Natural killer cell (primary cell): ENCODE data around the gene TRIM27. TPM values are rescaled to one million over a fixed set of nuclear protein-coding genes. Genes with fewer than 3 reads are reported as not detected.
A peak's percentile ranks its signal among the peaks of the same experiment; 100 is the strongest.
"Not testable (repeated sequence)": the region's sequence is repeated elsewhere in the genome, so short reads cannot be mapped to it uniquely, and the experiment has no call there.

Experiments
- ATAC-seq, 3 donors: fragments of 150-1000 bp in 2 of 3; fragments of 200-7000 bp in 1 of 3; cut with Tn5 transposase; 1 replicate in 1 of 3; 2 replicates in 2 of 3; pipeline ENCODE4 v1.10.0; 2021; ENCODE audit warnings: mild to moderate bottlenecking in 2 of 3, moderate library complexity in 2 of 3
- DNase-seq, 2 donors: peaks; one replicate each; pipeline versions ENCODE4 v3.0.0 to v3.0.0-alpha.2; 2013 to 2021; ENCODE audit warnings: mixed read lengths in 1 of 2
- H3K27ac ChIP-seq: one replicate; pipeline ENCODE4 v1.5.1; 2013; ENCODE audit warnings: mild to moderate bottlenecking, low read length
- H3K27me3 ChIP-seq: one replicate; pipeline ENCODE4 v1.6.1; 2013; ENCODE audit warnings: low read length; ENCODE audit not compliant: control insufficient read depth, insufficient read depth
- H3K36me3 ChIP-seq: one replicate; pipeline ENCODE4 v1.6.1; 2013; ENCODE audit warnings: low read length; ENCODE audit not compliant: control insufficient read depth, insufficient read depth
- H3K4me1 ChIP-seq: one replicate; pipeline ENCODE4 v1.6.1; 2013; ENCODE audit warnings: low read length; ENCODE audit not compliant: control insufficient read depth, insufficient read depth
- H3K4me3 ChIP-seq: one replicate; pipeline ENCODE4 v1.5.1; 2013; ENCODE audit warnings: low read length
- H3K9me3 ChIP-seq: one replicate; pipeline ENCODE4 v1.6.1; 2013; ENCODE audit warnings: low read length; ENCODE audit not compliant: control insufficient read depth, insufficient read depth
- H3K27ac Mint-ChIP-seq, 2 donors: one replicate each; pipeline ENCODE4 v1.8.0; 2022; ENCODE audit warnings: mild to moderate bottlenecking in 2 of 2, mixed read lengths in 2 of 2, moderate library complexity in 1 of 2
- H3K27me3 Mint-ChIP-seq, 2 donors: one replicate each; pipeline ENCODE4 v1.8.0; 2022; ENCODE audit warnings: low read depth in 2 of 2, mixed read lengths in 2 of 2
- H3K36me3 Mint-ChIP-seq: one replicate; pipeline ENCODE4 v1.8.0; 2022; ENCODE audit warnings: mixed read lengths
- H3K4me1 Mint-ChIP-seq, 2 donors: one replicate each; pipeline ENCODE4 v1.8.0; 2022; ENCODE audit warnings: mixed read lengths in 2 of 2
- H3K4me3 Mint-ChIP-seq: one replicate; pipeline ENCODE4 v1.8.0; 2022; ENCODE audit warnings: mild to moderate bottlenecking, moderate library complexity, mixed read lengths
- H3K9me3 Mint-ChIP-seq, 2 donors: one replicate each; pipeline ENCODE4 v1.8.0; 2022; ENCODE audit warnings: mixed read lengths in 2 of 2
- CTCF ChIP-seq: fragments of 200-600 bp; IDR thresholded peaks from one replicate; pipeline ENCODE4 v1.8.0; 2022; ENCODE audit warnings: antibody characterized with exemption
- WGBS: methylation state at CpG from one replicate; pipeline ENCODE4 v1.1.7; 2013; ENCODE audit warnings: missing lambda C conversion rate; ENCODE audit not compliant: insufficient coverage; 5-methylcytosine and 5-hydroxymethylcytosine counted together
- intact Hi-C: fragments of 100-400 bp; cut with micrococcal nuclease; formaldehyde crosslinking; loops from one replicate; pipeline ENCODE4 v1.14.2; 2022
- total RNA-seq, 4 donors: library from RNA; stranded (reverse); fragments of 120-200 nt in 1 of 4; gene quantifications; one replicate each; pipeline versions ENCODE4 v1.2.3 to v1.2.4, GENCODE V29; 2013 to 2022

TRIM27 gene
- total RNA-seq, 3 donors from 2014 or later (not counting 1 experiment from before 2014, with no cell fraction given) = 19.3 to 33.6 (median 25.1) TPM

GRCh38 chr6:28940294-28940857 lies 16.6 kb upstream of the TRIM27 start:
- H3K27me3 ChIP-seq = no peaks in the 10 kb centered on the region
- Mint-ChIP-seq H3K9me3 (no peaks in the 10 kb centered on the region), H3K36me3 (peaks cover 8% of the 10 kb centered on the region), H3K27me3 (peaks cover 0 to 7% of the 10 kb centered on the region in 2 donors), H3K27ac (peak overlapping the region; percentile 96 to 98), H3K4me1 (peaks cover 48 to 51% of the 10 kb centered on the region in 2 donors), H3K4me3 (peak overlapping the region; percentile 99)
- TF ChIP-seq CTCF = no peak
- 2% methylated on average over 16 of the region's 17 CpGs for WGBS
- ATAC-seq (peak in 2 of 3 donors; percentile 13), DNase-seq (peak in 1 of 2 donors; percentile 32)
- intact Hi-C loops = loop anchor here (1.0 to 5.0 kb wide), 5 partner anchors 16 to 1462 kb away; a partner anchor contains a TSS
- no peaks in the 10 kb centered on the region for H3K36me3 ChIP-seq
- peaks cover 35% of the 10 kb centered on the region for H3K4me1 ChIP-seq
- peak overlapping the region; percentile 85 for H3K27ac ChIP-seq
- H3K9me3 ChIP-seq = no peaks in the 10 kb centered on the region
- H3K4me3 ChIP-seq = peak overlapping the region; percentile 61

GRCh38 chr6:28933069-28933468 lies 9.3 kb upstream of the TRIM27 start:
- Histone ChIP-seq H3K27ac (no peak overlapping the region), H3K4me3 (no peak overlapping the region), H3K9me3 (no peaks in the 10 kb centered on the region), H3K36me3 (no peaks in the 10 kb centered on the region), H3K4me1 (no peaks in the 10 kb centered on the region), H3K27me3 (peaks cover 2% of the 10 kb centered on the region)
- no peak overlapping the region for H3K27ac Mint-ChIP-seq
- ATAC-seq (no peak), DNase-seq (no peak)
- H3K4me3 Mint-ChIP-seq = no peak overlapping the region
- peaks cover 14 to 15% of the 10 kb centered on the region in 2 donors for H3K27me3 Mint-ChIP-seq
- no peaks in the 10 kb centered on the region for H3K9me3 Mint-ChIP-seq
- TF ChIP-seq CTCF = no peak
- H3K4me1 Mint-ChIP-seq = no peaks in the 10 kb centered on the region
- WGBS = 92% methylated on average over 7 of the region's 7 CpGs
- intact Hi-C loops = no loop called here
- H3K36me3 Mint-ChIP-seq = no peaks in the 10 kb centered on the region

- Histone ChIP-seq H3K4me1 (no peaks in the 10 kb centered on the region), H3K27ac (no peak overlapping the region), H3K36me3 (no peaks in the 10 kb centered on the region), H3K9me3 (no peaks in the 10 kb centered on the region), H3K4me3 (no peak overlapping the region), H3K27me3 (peaks cover 2% of the 10 kb centered on the region)
- TF ChIP-seq CTCF = no peak
- 81% methylated on average over 3 of the region's 3 CpGs for WGBS
- no peaks in the 10 kb centered on the region for H3K4me1 Mint-ChIP-seq
- no peak for DNase-seq
- intact Hi-C loops = no loop called here
- H3K27me3 Mint-ChIP-seq = peaks cover 15% of the 10 kb centered on the region in 2 donors
- no peaks in the 10 kb centered on the region for H3K36me3 Mint-ChIP-seq
- no peaks in the 10 kb centered on the region for H3K9me3 Mint-ChIP-seq
- H3K4me3 Mint-ChIP-seq = no peak overlapping the region
- H3K27ac Mint-ChIP-seq = no peak overlapping the region
- no peak for ATAC-seq
These were observed 6.3 kb upstream of the TRIM27 start for GRCh38 chr6:28929887-28930620.

- H3K27ac Mint-ChIP-seq, H3K36me3 Mint-ChIP-seq, H3K9me3 ChIP-seq, intact Hi-C loops, DNase-seq, H3K4me1 Mint-ChIP-seq, H3K4me3 Mint-ChIP-seq, H3K9me3 Mint-ChIP-seq, ATAC-seq, H3K36me3 ChIP-seq, H3K4me3 ChIP-seq, H3K27me3 ChIP-seq, H3K27ac ChIP-seq, H3K4me1 ChIP-seq: not testable (repeated sequence)
- WGBS = 92% methylated on average over 11 of the region's 11 CpGs
- peaks cover 15% of the 10 kb centered on the region in 2 donors for H3K27me3 Mint-ChIP-seq
These were observed 5.6 kb upstream of the TRIM27 start for GRCh38 chr6:28929339-28929738.
